ENCODE measurements around the gene IL1RAP. TPM values are rescaled to one million over a fixed set of nuclear protein-coding genes. Genes with fewer than 3 reads are reported as not detected.
A peak's percentile ranks its signal among the peaks of the same experiment; 100 is the strongest.
"Not testable (repeated sequence)": the region's sequence is repeated elsewhere in the genome, so short reads cannot be mapped to it uniquely, and the experiment has no call there.

Gene IL1RAP
- total RNA-seq, 1 donor from 2014 or later = 6.8 TPM

DNA sequence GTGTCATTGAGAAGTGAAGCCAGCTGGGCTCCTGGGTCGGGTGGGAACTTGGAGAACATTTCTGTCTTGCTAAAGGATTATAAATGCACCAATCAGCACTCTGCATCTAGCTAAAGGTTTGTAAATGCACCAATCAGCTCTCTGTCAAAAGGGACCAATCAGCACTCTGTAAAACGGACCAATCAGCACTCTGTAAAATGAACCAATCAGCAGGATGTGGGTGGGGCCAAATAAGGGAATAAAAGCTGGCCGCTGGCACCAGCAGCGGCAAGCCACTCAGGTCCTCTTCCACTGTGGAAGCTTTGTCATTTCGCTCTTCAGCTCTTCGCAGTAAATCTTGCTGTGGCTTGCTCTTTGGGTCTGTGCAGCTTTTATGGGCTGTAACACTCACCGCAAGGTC is 164.0 kb downstream of the IL1RAP start:
- intact Hi-C loops (cut with DNase I); ATAC-seq; DNase-seq (ENCODE audit: missing footprints): not testable (repeated sequence)

DNA sequence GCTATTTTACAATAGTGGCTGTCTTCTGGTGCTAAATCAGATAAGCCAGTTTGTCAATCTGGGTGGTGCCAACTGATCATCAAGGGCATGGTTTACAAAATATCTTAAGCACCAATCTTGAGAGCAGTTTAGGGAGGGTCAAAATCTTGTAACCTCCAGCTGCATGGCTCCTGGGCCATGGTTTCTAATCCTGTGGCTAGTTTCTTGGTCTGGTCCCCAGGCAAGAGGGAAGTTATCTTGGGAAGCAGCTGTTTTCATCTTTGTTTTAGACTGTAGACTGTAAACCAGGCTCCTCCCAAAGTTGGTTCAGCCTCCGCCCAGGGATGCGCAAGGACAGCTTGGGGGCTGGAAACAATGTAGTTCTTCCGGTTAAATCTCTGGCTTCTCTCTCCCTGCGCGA is 166.8 kb downstream of the IL1RAP start:
- ATAC-seq (no peak), DNase-seq (ENCODE audit: missing footprints) (no peak)
- intact Hi-C loops (cut with DNase I) = no loop called here

DNA sequence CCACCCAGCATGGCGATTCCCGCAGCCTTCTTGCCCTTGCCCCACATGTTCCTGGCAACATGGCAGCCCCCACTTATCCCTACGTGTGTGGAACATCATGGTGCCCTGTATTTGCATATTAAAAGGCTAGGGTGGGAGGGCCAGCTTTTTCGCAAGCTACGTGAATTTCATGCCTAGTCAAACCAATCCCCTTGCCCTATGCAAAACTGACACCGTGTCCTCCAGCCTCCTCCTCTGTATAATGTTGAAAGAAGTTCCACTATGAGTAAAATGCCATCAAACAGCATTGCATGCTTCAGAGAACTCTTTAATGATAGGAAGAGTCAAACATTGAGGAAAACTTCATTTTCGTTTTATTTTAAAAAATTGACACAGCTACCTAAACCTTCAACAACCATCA is 170.9 kb downstream of the IL1RAP start:
- intact Hi-C loops (cut with DNase I) = no loop called here
- no peak for ATAC-seq
- no peak for DNase-seq (ENCODE audit: missing footprints)

DNA sequence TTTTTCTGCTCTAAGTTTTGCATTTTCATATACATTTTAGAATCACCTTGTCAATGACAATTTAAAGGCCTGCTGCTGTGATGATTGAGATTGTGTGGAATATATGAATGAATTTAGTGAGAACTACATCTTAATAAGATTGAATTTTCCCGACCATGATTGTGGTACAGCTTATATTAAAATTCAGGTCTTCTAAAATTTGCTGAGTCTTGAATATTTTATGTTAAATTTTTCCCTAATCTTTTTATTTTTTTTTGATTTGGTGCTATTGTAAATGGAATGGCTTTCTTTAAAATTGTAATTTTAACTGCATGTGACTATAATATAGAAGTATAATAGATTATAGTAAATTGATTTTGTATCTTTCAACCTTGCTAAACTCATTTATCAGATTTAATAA is 172.1 kb downstream of the IL1RAP start:
- intact Hi-C loops (cut with DNase I) = no loop called here
- no peak for DNase-seq (ENCODE audit: missing footprints)
- ATAC-seq = no peak

DNA sequence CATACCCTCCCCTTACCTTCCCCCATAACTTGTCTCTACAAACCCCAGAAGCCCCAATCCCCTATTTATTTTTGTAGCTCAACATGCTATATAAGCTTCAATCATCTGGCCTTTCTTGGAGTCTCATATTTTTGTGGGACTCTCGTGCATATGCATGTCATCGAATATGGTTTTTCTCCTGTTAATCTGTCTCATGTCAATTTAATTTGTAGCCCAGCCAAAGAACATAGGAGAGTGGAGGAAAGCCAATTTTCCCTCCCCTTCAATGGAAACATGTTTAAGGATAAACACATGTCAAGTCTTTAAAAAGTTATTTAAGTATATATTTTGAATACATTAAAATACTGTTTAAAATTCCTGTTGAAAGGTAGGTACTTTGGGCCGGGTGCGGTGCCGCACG is 176.4 kb downstream of the IL1RAP start:
- intact Hi-C loops (cut with DNase I) = no loop called here
- DNase-seq (ENCODE audit: missing footprints) = no peak
- no peak for ATAC-seq

DNA sequence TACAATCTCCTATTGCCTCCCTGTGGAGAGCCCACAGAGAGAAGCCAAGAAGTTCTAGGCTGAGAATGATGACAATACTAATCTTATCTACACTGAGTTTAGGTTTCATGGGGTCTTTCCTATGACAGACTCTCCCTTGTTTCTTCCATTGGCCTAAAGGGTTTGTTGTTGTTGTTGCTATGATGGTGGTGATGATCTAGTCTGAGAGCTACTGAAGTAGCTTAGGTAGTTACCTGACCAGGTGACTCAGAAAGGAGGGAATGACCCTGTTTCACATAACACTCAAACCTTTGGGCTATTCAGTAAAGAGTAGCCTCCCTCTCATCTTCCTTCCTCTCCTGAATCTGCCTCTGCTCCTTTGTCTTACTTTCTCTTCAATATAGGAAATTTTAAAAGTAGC is 178.4 kb downstream of the IL1RAP start:
- no peak for ATAC-seq
- no peak for DNase-seq (ENCODE audit: missing footprints)
- intact Hi-C loops (cut with DNase I) = no loop called here

DNA sequence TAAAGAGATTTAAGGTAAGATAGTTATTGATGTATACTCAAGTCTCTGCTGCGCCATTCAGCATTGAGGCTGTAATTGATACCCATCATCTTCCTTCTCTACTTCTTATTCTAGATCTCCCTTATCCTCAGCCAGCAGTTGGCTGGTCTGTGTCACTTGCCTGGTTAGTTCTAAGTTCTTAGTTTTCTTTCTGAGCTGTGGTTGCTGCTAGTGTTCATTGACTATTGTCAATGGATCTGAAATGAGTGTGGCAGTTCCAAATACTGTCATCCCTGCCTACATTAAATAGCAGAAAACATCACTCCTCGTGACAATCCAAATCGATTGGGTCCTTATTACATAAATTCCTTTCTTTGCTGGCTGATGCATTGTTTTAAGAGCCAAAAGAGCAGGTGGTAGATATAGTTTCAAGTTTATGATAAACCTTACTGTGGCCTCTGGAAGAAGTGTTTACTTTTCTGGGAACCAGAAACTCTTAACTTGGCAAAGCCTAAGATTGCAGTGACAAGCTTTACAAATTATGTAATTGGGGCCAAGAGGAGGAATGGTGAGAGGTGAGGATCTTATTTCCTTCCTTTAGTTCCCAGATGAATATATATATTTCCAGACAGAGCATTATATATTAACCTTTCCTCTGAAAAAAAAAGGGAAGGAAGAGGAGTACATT is 180.6 kb downstream of the IL1RAP start:
- intact Hi-C loops (cut with DNase I) = loop anchor here (5.0 kb wide), 3 partner anchors 182 to 732 kb away; partner anchors contain the start of gene IL1RAP
- no peak for ATAC-seq

DNA sequence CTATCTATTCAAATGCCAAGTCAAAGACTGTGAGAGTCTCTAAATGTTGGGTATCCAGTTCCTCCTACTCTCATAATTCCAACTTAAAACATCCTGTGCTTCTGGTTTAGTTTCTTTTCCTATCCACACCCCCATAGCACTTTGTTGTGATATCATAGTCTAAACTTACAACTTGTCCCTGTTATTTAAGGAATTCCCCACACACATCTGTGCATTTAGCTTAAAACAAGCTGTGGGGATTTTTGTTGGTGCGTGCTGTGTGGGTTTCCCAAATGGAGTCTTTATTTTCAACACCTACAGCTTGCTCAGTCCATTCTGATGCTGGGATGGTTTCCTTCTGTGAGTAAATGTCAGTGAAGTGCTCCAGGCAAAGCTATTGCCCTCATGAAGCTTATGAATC is 181.3 kb downstream of the IL1RAP start:
- DNase-seq (ENCODE audit: missing footprints) = no peak
- ATAC-seq = no peak
- intact Hi-C loops (cut with DNase I) = loop anchor here (5.0 kb wide), 3 partner anchors 183 to 733 kb away; partner anchors contain the start of gene IL1RAP

More for the DNA sequence above, 180.6 kb downstream of the IL1RAP start:
- DNase-seq (ENCODE audit: missing footprints) = no peak

DNA sequence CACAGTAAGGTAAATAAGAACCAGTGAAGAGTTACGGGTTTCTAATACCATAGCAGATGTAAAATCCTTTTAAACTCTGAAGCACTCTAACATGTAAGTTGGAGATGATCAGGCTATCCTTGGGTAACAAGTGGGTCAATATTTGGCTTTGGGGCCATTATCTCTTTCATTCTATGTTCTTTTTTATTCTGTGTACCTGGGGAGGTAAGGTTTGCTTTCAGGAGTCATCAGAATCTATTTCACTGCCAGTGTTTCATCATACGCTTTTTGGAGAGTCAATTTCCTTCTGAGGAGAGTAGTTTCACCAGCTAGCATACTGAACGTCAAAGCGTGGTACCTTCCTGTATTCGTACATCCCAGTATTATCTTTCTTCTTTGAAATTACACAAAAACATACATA is 182.1 kb downstream of the IL1RAP start:
- intact Hi-C loops (cut with DNase I) = loop anchor here (5.0 kb wide), 3 partner anchors 184 to 734 kb away; partner anchors contain the start of gene IL1RAP
- DNase-seq (ENCODE audit: missing footprints) (no peak), ATAC-seq (no peak)

DNA sequence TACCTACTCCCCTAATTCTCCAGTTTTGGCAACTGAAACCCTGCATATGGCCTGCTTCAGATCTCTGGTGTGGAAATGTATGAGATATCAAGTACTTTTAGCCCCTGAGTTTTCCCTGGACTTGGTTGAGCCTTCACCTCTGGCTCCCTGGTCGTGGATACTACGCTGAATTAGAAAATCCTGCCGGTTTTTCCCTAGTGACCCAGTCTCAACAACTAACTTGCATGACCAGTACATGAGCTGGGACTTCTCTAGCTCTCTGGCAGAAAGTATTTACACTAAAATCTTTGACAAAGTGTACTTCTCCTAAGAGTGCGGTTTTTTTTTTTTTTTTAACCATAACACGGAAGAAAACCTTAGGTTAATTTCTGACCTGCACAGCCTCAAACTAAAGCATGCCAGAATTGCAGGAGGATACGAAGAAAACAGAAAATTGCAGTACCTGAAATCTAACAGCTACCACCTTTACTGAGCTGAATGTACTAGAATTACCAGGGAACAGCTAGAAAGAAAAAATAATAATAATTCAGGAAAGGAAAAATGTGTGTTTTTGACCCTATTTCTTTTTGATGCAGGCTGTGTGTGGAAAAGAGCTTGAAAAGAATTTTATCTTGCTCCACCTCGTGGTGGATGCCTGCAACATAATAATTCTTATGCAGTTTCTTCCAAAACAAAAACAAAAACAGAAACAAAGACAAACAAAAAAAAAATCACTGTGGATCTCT is 183.1 kb downstream of the IL1RAP start:
- ATAC-seq (no peak), DNase-seq (ENCODE audit: missing footprints) (no peak)
- intact Hi-C loops (cut with DNase I) = loop anchor here (5.0 kb wide), 3 partner anchors 185 to 735 kb away; partner anchors contain the start of gene IL1RAP

DNA sequence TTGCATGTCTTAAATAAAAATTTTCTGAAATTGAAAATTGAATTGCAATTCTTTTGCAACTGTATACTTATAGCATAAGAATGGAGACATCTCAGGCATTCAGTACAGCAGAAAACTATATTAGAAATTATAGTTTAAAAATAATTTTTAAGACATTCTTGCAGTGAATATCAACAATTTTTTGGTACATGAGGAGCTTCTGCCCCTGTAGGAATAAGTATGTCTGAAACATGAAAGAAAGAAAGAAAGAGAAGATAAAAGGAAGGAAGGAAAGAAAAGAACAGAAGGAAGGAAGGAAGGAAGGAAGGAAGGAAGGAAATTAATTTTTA is 183.6 kb downstream of the IL1RAP start:
- intact Hi-C loops (cut with DNase I) = loop anchor here (5.0 kb wide), 3 partner anchors 185 to 735 kb away; partner anchors contain the start of gene IL1RAP
- no peak for ATAC-seq
- DNase-seq (ENCODE audit: missing footprints) = no peak

DNA sequence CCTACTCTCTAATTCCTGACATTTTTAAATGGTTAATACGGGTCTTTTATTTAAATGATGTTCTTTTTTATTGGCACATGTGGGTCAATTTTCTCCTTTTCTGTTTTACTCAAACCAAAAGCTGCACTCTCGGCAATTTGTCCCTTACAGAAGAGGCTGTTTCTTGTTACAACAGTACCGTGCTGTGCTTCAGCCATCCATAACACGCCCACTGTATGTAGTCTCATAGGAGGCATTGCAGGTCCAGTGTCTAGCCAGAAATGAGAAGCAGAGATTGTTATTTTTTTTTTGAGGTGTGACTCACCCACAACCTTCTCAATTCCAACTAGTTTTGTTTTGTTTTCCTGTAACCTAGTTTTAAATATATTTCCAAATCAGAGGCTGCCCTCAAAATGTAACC is 184.0 kb downstream of the IL1RAP start:
- intact Hi-C loops (cut with DNase I) = loop anchor here (5.0 kb wide), 3 partner anchors 186 to 736 kb away; partner anchors contain the start of gene IL1RAP
- ATAC-seq (no peak), DNase-seq (ENCODE audit: missing footprints) (no peak)

DNA sequence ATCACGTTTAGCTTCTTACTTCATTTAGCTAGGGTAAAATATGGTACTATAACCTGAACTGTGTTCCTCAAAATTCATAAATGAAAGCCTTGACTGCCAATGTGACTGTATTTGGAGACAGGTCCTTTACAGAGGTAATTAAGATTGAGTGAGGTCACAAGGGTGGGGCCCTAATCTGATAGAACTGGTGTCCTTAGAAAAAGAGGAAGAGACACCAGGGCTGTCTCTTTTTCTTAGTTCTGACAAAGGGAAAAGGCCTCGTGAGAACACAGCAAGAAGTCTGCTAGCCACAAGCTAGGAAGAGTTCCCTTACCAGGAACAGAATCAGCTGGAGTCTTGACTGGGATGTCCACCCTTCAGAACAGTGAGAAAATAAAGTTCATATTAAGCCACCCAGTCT is 185.9 kb downstream of the IL1RAP start:
- DNase-seq (ENCODE audit: missing footprints) = no peak
- intact Hi-C loops (cut with DNase I) = loop anchor here (2.0 to 5.0 kb wide), 5 partner anchors 183 to 737 kb away; partner anchors contain the start of gene IL1RAP
- ATAC-seq = no peak

DNA sequence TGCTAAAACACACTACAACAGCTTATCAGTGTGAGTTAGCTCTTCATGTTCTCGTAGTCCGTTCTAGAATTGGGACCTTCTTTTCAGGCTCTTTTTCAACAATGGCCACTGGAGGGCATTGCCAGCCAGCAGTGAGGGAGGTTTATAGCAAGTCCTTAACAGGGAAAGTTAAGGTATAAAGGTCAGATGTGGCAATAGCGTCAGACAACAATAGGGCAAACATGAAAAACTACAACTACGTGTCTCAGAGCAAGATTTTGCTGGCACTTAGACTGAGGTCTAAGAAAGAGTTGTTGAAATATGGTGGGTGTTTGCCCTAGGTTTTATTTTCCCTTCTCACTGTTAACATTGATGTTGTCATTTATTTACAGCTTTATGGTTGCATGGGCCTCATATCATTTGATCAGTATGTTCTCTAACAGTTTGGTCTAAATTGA is 187.2 kb downstream of the IL1RAP start:
- DNase-seq (ENCODE audit: missing footprints) = no peak
- intact Hi-C loops (cut with DNase I) = loop anchor here (1.0 to 5.0 kb wide), 4 partner anchors 110 to 350 kb away; partner anchors contain the start of gene GMNC
- ATAC-seq = peak; percentile 72

DNA sequence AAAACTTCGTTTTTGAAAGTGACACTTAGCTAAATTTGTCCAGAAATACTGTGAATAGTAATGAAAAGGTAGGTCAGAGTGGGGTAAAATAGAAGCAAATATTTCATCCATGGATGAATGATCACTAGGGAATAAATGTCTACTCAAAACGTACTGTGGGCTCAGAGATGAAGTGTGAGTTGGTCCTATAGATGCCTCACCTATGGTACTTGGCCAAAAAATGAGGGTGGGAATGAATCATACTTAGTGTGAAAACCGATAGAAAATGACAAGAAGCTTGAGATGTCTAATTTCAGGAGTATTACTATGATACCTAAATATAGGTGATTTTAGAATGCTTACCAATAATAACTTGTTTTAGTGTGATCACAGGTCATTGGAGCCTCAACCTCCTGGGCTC is 192.7 kb downstream of the IL1RAP start:
- no peak for DNase-seq (ENCODE audit: missing footprints)
- ATAC-seq = no peak
- intact Hi-C loops (cut with DNase I) = no loop called here

Other genes with a start within 250 kb of the IL1RAP start
- 0.46 TPM for gene CLDN1, start 191.6 kb upstream of the IL1RAP start, total RNA-seq
- gene CLDN16, start 125.9 kb upstream of the IL1RAP start, total RNA-seq = not detected
- not detected for gene TMEM207, start 64.2 kb upstream of the IL1RAP start, total RNA-seq

Data from Right ventricle myocardium inferior (tissue), 1 donor.